Upper lobe of left lung (tissue), 6 donors: ENCODE measurements around the gene EML4. TPM values are rescaled to one million over a fixed set of nuclear protein-coding genes. Genes with fewer than 3 reads are reported as not detected.
A peak's percentile ranks its signal among the peaks of the same experiment; 100 is the strongest.

Experiments used
- ATAC-seq, 2 donors: fragments of 200-7000 bp; cut with Tn5 transposase; one replicate each; pipeline ENCODE4 v1.9.1; 2022; ENCODE audit warnings: mild to moderate bottlenecking in 2 of 2, moderate library complexity in 2 of 2; ENCODE audit not compliant: low FRiP score in 2 of 2
- DNase-seq, 2 donors: peaks; one replicate each; pipeline ENCODE4 v3.0.0-alpha.2; 2019 to 2020
- H3K27ac ChIP-seq, 4 donors: fragments of 200-600 bp; sonication (generic); one replicate each; pipeline ENCODE4 v1.5.1; 2016 to 2019
- H3K27me3 ChIP-seq, 4 donors: fragments of 200-600 bp; sonication (generic); one replicate each; pipeline ENCODE4 v1.5.1; 2017 to 2019
- H3K36me3 ChIP-seq, 4 donors: fragments of 200-600 bp; sonication (generic); one replicate each; pipeline ENCODE4 v1.5.1; 2016 to 2019
- H3K4me1 ChIP-seq, 4 donors: fragments of 200-600 bp; sonication (generic); one replicate each; pipeline ENCODE4 v1.5.1; 2018 to 2019
- H3K4me3 ChIP-seq, 4 donors: fragments of 200-600 bp; sonication (generic); one replicate each; pipeline ENCODE4 v1.5.1; 2017 to 2019; ENCODE audit warnings: mild to moderate bottlenecking in 2 of 4, moderate library complexity in 1 of 4
- H3K9me3 ChIP-seq, 4 donors: fragments of 200-600 bp; sonication (generic); one replicate each; pipeline ENCODE4 v1.5.1; 2018 to 2019
- EP300 ChIP-seq, 4 donors: sonication (generic); formaldehyde crosslinking; IDR thresholded peaks; one replicate each; pipeline ENCODE4 v1.5.1; 2017; ENCODE audit warnings: antibody characterized with exemption in 4 of 4, control low read depth in 2 of 4
- POLR2A ChIP-seq, 4 donors: fragments of 450-650 bp; IDR thresholded peaks; one replicate each; pipeline ENCODE4 v1.5.1; 2016 to 2017; ENCODE audit warnings: antibody characterized with exemption in 4 of 4, mild to moderate bottlenecking in 2 of 4
- POLR2AphosphoS5 ChIP-seq, 2 donors: sonication (generic); formaldehyde crosslinking; IDR thresholded peaks; one replicate each; pipeline ENCODE4 v1.5.1; 2017; ENCODE audit warnings: antibody characterized with exemption in 2 of 2
- WGBS, 2 donors: methylation state at CpG; one replicate each; pipeline ENCODE4 v1.1.5; 2017 to 2018; 5-methylcytosine and 5-hydroxymethylcytosine counted together
- total RNA-seq, 6 donors: library from RNA; depleted of rRNA in 4 of 6; stranded (reverse); fragments of >200 nt in 4 of 6; gene quantifications; one replicate each; pipeline versions ENCODE4 v1.1.0 to v1.2.1, GENCODE V29; 2016 to 2021
- TF ChIP-seq, protein P1 (sequence below), 6 experiments: fragments of 450-650 bp in 4 of 6; fragments of 200-600 bp in 2 of 6; sonication (generic) in 2 of 6; IDR thresholded peaks; one replicate each; pipeline ENCODE4 v1.5.1; 2016 to 2019; ENCODE audit warnings: antibody characterized with exemption in 6 of 6
- donor health status: DM: no; HTN: no; CAD: no; lungs with moderate emphysema.
- donor health status: DM: no; HTN: yes; CAD: no; lungs with severe emphysema.

Gene EML4
- total RNA-seq, 6 donors from 2014 or later: 42.7 to 96.9 (median 62.0) TPM

- Histone ChIP-seq H3K4me3 (no peak overlapping the region), H3K4me1 (peaks cover 34 to 66% (median 44%) of the 10 kb centered on the region in 4 donors)
Measured at GRCh38 chr2:42135381-42136312, 33.5 kb upstream of the EML4 start.

GRCh38 chr2:42136782-42137124 lies 32.4 kb upstream of the EML4 start:
- Histone ChIP-seq H3K27ac (no peak overlapping the region), H3K4me3 (no peak overlapping the region), H3K4me1 (peaks cover 45 to 77% (median 54%) of the 10 kb centered on the region in 4 donors), H3K36me3 (no peaks in the 10 kb centered on the region), H3K27me3 (no peaks in the 10 kb centered on the region), H3K9me3 (no peaks in the 10 kb centered on the region)
- DNase-seq (no peak), ATAC-seq (no peak)
- 65 to 76% methylated on average over 2 of the region's 2 CpGs for WGBS, 2 donors
- TF ChIP-seq, protein P1, sequence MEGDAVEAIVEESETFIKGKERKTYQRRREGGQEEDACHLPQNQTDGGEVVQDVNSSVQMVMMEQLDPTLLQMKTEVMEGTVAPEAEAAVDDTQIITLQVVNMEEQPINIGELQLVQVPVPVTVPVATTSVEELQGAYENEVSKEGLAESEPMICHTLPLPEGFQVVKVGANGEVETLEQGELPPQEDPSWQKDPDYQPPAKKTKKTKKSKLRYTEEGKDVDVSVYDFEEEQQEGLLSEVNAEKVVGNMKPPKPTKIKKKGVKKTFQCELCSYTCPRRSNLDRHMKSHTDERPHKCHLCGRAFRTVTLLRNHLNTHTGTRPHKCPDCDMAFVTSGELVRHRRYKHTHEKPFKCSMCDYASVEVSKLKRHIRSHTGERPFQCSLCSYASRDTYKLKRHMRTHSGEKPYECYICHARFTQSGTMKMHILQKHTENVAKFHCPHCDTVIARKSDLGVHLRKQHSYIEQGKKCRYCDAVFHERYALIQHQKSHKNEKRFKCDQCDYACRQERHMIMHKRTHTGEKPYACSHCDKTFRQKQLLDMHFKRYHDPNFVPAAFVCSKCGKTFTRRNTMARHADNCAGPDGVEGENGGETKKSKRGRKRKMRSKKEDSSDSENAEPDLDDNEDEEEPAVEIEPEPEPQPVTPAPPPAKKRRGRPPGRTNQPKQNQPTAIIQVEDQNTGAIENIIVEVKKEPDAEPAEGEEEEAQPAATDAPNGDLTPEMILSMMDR (IDR thresholded peaks at IDR 0.05): no peak
- TF ChIP-seq POLR2A (IDR thresholded peaks at IDR 0.05) (no peak), POLR2AphosphoS5 (IDR thresholded peaks at IDR 0.05) (no peak), EP300 (IDR thresholded peaks at IDR 0.05) (no peak)

More at GRCh38 chr2:42135381-42136312, 33.5 kb upstream of the EML4 start:
- DNase-seq (no peak), ATAC-seq (no peak)
- TF ChIP-seq, protein P1 (IDR thresholded peaks at IDR 0.05): no peak
- no peak for TF ChIP-seq POLR2A (IDR thresholded peaks at IDR 0.05)
- no peak for TF ChIP-seq POLR2AphosphoS5 (IDR thresholded peaks at IDR 0.05)
- TF ChIP-seq EP300 (IDR thresholded peaks at IDR 0.05): no peak
- peak overlapping the region in 1 of 4 donors; percentile 51 for H3K27ac ChIP-seq
- WGBS, 2 donors: 78 to 94% methylated on average over 4 of the region's 4 CpGs
- H3K9me3 ChIP-seq: no peaks in the 10 kb centered on the region
- H3K36me3 ChIP-seq: no peaks in the 10 kb centered on the region
- no peaks in the 10 kb centered on the region for H3K27me3 ChIP-seq

GRCh38 chr2:42137125-42137841 lies 31.9 kb upstream of the EML4 start:
- no peak for ATAC-seq
- H3K27ac ChIP-seq: no peak overlapping the region
- WGBS, 2 donors: 75 to 90% methylated on average over 5 of the region's 5 CpGs
- no peak overlapping the region for H3K4me3 ChIP-seq
- no peaks in the 10 kb centered on the region for H3K36me3 ChIP-seq
- no peak for DNase-seq
- no peaks in the 10 kb centered on the region for H3K27me3 ChIP-seq
- H3K9me3 ChIP-seq: no peaks in the 10 kb centered on the region
- H3K4me1 ChIP-seq: peaks cover 46 to 78% (median 56%) of the 10 kb centered on the region in 4 donors
- no peak for TF ChIP-seq POLR2AphosphoS5 (IDR thresholded peaks at IDR 0.05)
- TF ChIP-seq, protein P1 (IDR thresholded peaks at IDR 0.05): no peak
- no peak for TF ChIP-seq EP300 (IDR thresholded peaks at IDR 0.05)
- TF ChIP-seq POLR2A (IDR thresholded peaks at IDR 0.05): no peak

DNA sequence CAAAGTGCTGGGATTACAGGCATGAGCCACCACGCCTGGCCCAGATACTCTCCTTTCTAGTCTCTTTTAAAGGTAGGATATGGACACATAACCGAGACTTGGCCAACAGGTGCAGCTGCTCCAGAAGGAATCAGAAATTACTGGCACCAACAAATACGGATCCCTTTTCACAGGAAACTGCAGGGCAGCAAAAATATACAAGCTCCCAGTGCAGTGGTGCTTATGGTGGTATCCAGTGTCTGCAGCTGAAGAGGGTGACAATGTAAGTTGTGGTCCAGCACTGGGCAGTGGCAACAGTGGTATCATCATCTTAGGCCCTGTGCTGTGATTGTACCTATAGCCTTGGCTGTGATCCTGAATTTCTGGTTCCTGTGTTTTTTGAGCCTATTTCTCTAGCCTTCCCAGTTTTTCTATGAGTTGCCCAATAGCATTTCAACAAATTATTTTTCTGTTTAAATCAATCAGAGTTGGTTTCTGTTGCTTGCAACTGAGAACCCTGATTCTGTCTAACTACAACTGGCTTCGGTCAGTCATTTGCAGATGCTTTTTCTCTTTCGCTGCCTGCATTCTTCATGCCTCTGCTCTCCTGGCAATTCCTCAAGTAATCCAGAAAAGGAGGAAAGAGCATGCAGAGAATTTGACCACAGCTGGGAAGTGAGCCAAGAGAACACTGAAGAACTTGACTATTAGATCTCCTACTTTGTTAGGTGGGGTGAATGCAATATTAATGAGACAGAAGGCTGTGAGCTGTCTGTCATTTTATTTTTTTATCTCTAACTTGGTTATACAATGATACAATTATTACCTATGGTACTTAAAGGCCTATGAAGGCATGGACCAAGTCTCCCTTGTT lies 30.8 kb upstream of the EML4 start:
- ATAC-seq: no peak
- Histone ChIP-seq H3K36me3 (no peaks in the 10 kb centered on the region), H3K27me3 (no peaks in the 10 kb centered on the region), H3K4me3 (no peak overlapping the region), H3K4me1 (peaks cover 42 to 72% (median 53%) of the 10 kb centered on the region in 4 donors), H3K27ac (peak overlapping the region in 2 of 4 donors; percentile 22 to 43), H3K9me3 (no peaks in the 10 kb centered on the region)
- 74 to 81% methylated on average over 5 of the region's 5 CpGs for WGBS, 2 donors
- TF ChIP-seq EP300 (IDR thresholded peaks at IDR 0.05): no peak
- TF ChIP-seq POLR2A (IDR thresholded peaks at IDR 0.05): no peak
- TF ChIP-seq, protein P1 (IDR thresholded peaks at IDR 0.05): no peak
- no peak for TF ChIP-seq POLR2AphosphoS5 (IDR thresholded peaks at IDR 0.05)
- peak in 1 of 2 donors; percentile 70 for DNase-seq
